Fibroblast of lung (primary cell): Measurements from ENCODE around the gene DOK6. TPM values are rescaled to one million over a fixed set of nuclear protein-coding genes. Genes with fewer than 3 reads are reported as not detected.

Experiments
- DNase-seq, 2 donors: peaks; one replicate each; pipeline versions ENCODE4 v3.0.0 to v3.0.0-alpha.2; 2010; ENCODE audit warnings: low read depth in 2 of 2
- H2AFZ ChIP-seq: 2 replicates; pipeline ENCODE4 v1.5.1; 2012; ENCODE audit warnings: low read length, control low read depth, inconsistent platforms
- H3K27ac ChIP-seq: 2 replicates; pipeline ENCODE4 v1.5.1; 2011; ENCODE audit warnings: low read length, control low read depth; ENCODE audit not compliant: insufficient read depth
- H3K27me3 ChIP-seq: 2 replicates; pipeline ENCODE4 v1.5.1; 2011; ENCODE audit warnings: mild to moderate bottlenecking, low read length; ENCODE audit not compliant: control insufficient read depth, insufficient read depth
- H3K36me3 ChIP-seq: 2 replicates; pipeline ENCODE4 v1.5.1; 2011; ENCODE audit warnings: low read length; ENCODE audit not compliant: control insufficient read depth, insufficient read depth
- H3K4me1 ChIP-seq: 2 replicates; pipeline ENCODE4 v1.5.1; 2011; ENCODE audit warnings: low read length; ENCODE audit not compliant: control insufficient read depth, insufficient read depth; ENCODE audit errors: extremely low read depth
- H3K4me2 ChIP-seq: 2 replicates; pipeline ENCODE4 v1.5.1; 2011; ENCODE audit warnings: low read length, control low read depth; ENCODE audit not compliant: insufficient read depth; ENCODE audit errors: extremely low read depth
- H3K4me3 ChIP-seq, 4 experiments: fragments of 200-600 bp in 1 of 4; sonication (generic) in 1 of 4; replicated peaks in 1 of 4; 2 replicates each; pipeline ENCODE4 v1.5.1; 2011 to 2016; ENCODE audit warnings: low read length in 4 of 4, low read depth in 3 of 4, mild to moderate bottlenecking in 3 of 4, control low read depth in 2 of 4, inconsistent platforms in 1 of 4, mixed read lengths in 1 of 4; ENCODE audit not compliant: insufficient read depth in 1 of 4; ENCODE audit errors: control extremely low read depth in 1 of 4
- H3K79me2 ChIP-seq: 2 replicates; pipeline ENCODE4 v1.5.1; 2012; ENCODE audit warnings: mild to moderate bottlenecking, low read length, inconsistent platforms; ENCODE audit not compliant: control insufficient read depth, insufficient read depth
- H3K9ac ChIP-seq: 2 replicates; pipeline ENCODE4 v1.5.1; 2011; ENCODE audit warnings: mild to moderate bottlenecking, low read length, control low read depth; ENCODE audit not compliant: insufficient read depth
- H3K9me3 ChIP-seq: 2 replicates; pipeline ENCODE4 v1.5.1; 2012; ENCODE audit warnings: low read depth, low read length; ENCODE audit not compliant: control insufficient read depth, insufficient read depth
- H4K20me1 ChIP-seq: 2 replicates; pipeline ENCODE4 v1.5.1; 2011; ENCODE audit warnings: low read length; ENCODE audit not compliant: control insufficient read depth, insufficient read depth; ENCODE audit errors: extremely low read depth
- EZH2 ChIP-seq: IDR thresholded peaks from 2 replicates; pipeline ENCODE4 v1.5.1; 2012; ENCODE audit warnings: low read length, control low read depth, mild to moderate bottlenecking; ENCODE audit errors: missing control alignments
- polyA plus RNA-seq, 2 donors: library from polyadenylated mRNA; depleted of rRNA in 1 of 2; stranded (reverse) in 1 of 2; unstranded in 1 of 2; fragments of >200 nt; gene quantifications; 2 replicates each; pipeline ENCODE4 v1.2.1, GENCODE V29; 2011 to 2012; ENCODE audit warnings: missing spikeins in 1 of 2
- total RNA-seq: library from RNA; depleted of rRNA; stranded (reverse); fragments of >200 nt; gene quantifications from 2 replicates; pipeline ENCODE4 v1.2.1, GENCODE V29; 2014
- TF ChIP-seq, protein P1 (sequence below), 2 donors: IDR thresholded peaks in 1 of 2; conservative IDR thresholded peaks in 1 of 2; 1 replicate in 1 of 2; 2 replicates in 1 of 2; pipeline ENCODE4 v1.5.1; 2011 to 2012; ENCODE audit warnings: low read length in 2 of 2, control low read depth in 1 of 2, inconsistent platforms in 1 of 2, low read depth in 1 of 2, mild to moderate bottlenecking in 1 of 2

The DOK6 gene
- total and polyA plus RNA-seq, 2 donors (not counting 1 experiment from before 2014, with no cell fraction given) = 4.0 to 7.8 TPM

DNA sequence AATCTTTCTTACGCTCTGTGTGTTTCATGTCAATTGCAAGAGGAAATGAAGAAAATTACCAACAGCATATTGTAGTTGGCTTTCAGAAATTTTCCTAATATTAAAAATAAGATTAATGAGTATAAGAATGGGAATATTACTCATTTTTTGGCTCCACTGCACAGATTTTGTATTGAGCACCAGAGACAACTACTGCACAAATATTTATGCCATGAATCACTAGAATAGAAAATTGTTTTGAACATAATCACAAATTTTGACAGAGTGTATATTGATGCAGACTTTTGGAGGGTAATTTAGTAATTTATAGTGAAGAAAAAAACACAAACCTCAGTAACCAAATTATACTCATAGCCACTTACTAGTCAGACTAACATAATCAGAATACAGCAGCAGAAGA lies 118.3 kb downstream of the DOK6 start:
- H4K20me1 ChIP-seq = no peaks in the 10 kb centered on the region
- no peaks in the 10 kb centered on the region for H3K27me3 ChIP-seq
- peak; percentile 36 to 51 for DNase-seq
- no peak overlapping the region for H3K27ac ChIP-seq
- no peak overlapping the region for H3K4me2 ChIP-seq
- H3K79me2 ChIP-seq = no peaks in the 10 kb centered on the region
- H3K9ac ChIP-seq = no peak overlapping the region
- H3K36me3 ChIP-seq = no peaks in the 10 kb centered on the region
- TF ChIP-seq, protein P1, sequence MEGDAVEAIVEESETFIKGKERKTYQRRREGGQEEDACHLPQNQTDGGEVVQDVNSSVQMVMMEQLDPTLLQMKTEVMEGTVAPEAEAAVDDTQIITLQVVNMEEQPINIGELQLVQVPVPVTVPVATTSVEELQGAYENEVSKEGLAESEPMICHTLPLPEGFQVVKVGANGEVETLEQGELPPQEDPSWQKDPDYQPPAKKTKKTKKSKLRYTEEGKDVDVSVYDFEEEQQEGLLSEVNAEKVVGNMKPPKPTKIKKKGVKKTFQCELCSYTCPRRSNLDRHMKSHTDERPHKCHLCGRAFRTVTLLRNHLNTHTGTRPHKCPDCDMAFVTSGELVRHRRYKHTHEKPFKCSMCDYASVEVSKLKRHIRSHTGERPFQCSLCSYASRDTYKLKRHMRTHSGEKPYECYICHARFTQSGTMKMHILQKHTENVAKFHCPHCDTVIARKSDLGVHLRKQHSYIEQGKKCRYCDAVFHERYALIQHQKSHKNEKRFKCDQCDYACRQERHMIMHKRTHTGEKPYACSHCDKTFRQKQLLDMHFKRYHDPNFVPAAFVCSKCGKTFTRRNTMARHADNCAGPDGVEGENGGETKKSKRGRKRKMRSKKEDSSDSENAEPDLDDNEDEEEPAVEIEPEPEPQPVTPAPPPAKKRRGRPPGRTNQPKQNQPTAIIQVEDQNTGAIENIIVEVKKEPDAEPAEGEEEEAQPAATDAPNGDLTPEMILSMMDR (conservative IDR thresholded peaks at IDR 0.05 in 1 of 2, IDR thresholded peaks at IDR 0.05 in 1 of 2; ENCODE audit: low read depth in 1 of 2, low read length in 2 of 2) = no peak
- no peak for TF ChIP-seq EZH2
- H3K4me1 ChIP-seq = no peaks in the 10 kb centered on the region
- H3K9me3 ChIP-seq = no peaks in the 10 kb centered on the region
- H2AFZ ChIP-seq = no peak overlapping the region
- no peak overlapping the region for H3K4me3 ChIP-seq

DNA sequence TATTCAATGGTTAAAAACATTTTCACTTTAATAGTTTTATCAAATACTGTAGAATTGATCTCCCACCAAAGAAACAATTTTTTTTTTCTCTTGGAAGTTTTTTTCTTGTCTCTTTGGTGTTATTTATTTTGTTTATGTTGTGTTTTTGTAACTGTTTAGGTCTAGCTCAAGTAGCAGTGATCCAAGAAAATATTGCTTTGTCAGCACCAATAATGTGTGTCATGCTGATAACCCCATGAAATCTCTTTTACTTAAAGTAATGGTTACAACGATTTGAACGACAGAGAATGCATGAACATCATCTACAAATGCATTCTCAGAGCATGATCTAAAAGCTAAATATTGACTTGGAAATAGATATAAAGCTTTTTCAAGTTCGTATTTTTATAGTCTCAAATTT lies 122.9 kb downstream of the DOK6 start:
- DNase-seq = no peak
- no peak overlapping the region for H3K4me3 ChIP-seq
- no peak overlapping the region for H2AFZ ChIP-seq
- H3K36me3 ChIP-seq = no peaks in the 10 kb centered on the region
- H3K27me3 ChIP-seq = no peaks in the 10 kb centered on the region
- H3K4me2 ChIP-seq = no peak overlapping the region
- no peak overlapping the region for H3K9ac ChIP-seq
- peaks cover 3% of the 10 kb centered on the region for H3K4me1 ChIP-seq
- no peaks in the 10 kb centered on the region for H4K20me1 ChIP-seq
- no peak for TF ChIP-seq EZH2
- TF ChIP-seq, protein P1 (conservative IDR thresholded peaks at IDR 0.05 in 1 of 2, IDR thresholded peaks at IDR 0.05 in 1 of 2; ENCODE audit: low read depth in 1 of 2, low read length in 2 of 2) = no peak
- H3K79me2 ChIP-seq = no peaks in the 10 kb centered on the region
- H3K27ac ChIP-seq = no peak overlapping the region
- no peaks in the 10 kb centered on the region for H3K9me3 ChIP-seq

DNA sequence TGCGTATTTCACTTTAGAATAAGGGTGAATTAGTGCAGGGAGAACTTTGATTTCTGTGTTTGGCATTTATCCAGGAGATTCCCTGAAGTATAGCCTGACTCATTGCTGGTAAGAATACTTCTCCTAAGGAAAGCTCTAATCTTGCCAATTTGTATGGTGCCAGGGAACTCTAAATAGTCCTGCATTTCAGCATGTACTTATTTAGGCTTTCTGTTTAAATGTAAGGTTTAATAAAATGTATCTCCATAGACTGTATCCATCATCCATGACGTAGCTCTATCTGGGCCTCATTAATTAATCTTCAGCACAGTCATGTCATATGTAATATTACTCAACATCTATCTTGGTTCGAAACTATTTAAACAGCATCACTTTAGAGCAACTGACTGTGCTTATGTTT lies 127.7 kb downstream of the DOK6 start:
- no peaks in the 10 kb centered on the region for H3K27me3 ChIP-seq
- H3K36me3 ChIP-seq = no peaks in the 10 kb centered on the region
- H3K79me2 ChIP-seq = no peaks in the 10 kb centered on the region
- no peak for TF ChIP-seq EZH2
- TF ChIP-seq, protein P1 (conservative IDR thresholded peaks at IDR 0.05 in 1 of 2, IDR thresholded peaks at IDR 0.05 in 1 of 2; ENCODE audit: low read depth in 1 of 2, low read length in 2 of 2) = no peak
- no peaks in the 10 kb centered on the region for H3K9me3 ChIP-seq
- H3K27ac ChIP-seq = no peak overlapping the region
- H3K4me3 ChIP-seq = no peak overlapping the region
- no peak overlapping the region for H2AFZ ChIP-seq
- no peak overlapping the region for H3K9ac ChIP-seq
- peaks cover 5% of the 10 kb centered on the region for H3K4me1 ChIP-seq
- peak; percentile 49 to 69 for DNase-seq
- H3K4me2 ChIP-seq = no peak overlapping the region
- H4K20me1 ChIP-seq = no peaks in the 10 kb centered on the region
